Neural crest cell (in vitro differentiated cells): ENCODE results near the gene RETN. TPM values are rescaled to one million over a fixed set of nuclear protein-coding genes. Genes with fewer than 3 reads are reported as not detected.

Experiments used
- DNase-seq: peaks from one replicate; pipeline ENCODE4 v3.0.0; 2021; ENCODE audit warnings: low read depth, mixed read lengths, low spot score
- H3K27ac Mint-ChIP-seq: one replicate; pipeline ENCODE4 v1.8.0; 2021; ENCODE audit warnings: mild to moderate bottlenecking, mixed read lengths; ENCODE audit not compliant: unreplicated experiment
- H3K27me3 Mint-ChIP-seq: 2 replicates; pipeline ENCODE4 v1.8.0; 2021; ENCODE audit warnings: low read depth, mild to moderate bottlenecking, mixed read lengths
- H3K36me3 Mint-ChIP-seq: 2 replicates; pipeline ENCODE4 v1.8.0; 2021; ENCODE audit warnings: low read depth, mild to moderate bottlenecking, mixed read lengths
- H3K4me1 Mint-ChIP-seq: 2 replicates; pipeline ENCODE4 v1.8.0; 2021; ENCODE audit warnings: mixed read lengths
- H3K4me3 Mint-ChIP-seq: one replicate; pipeline ENCODE4 v1.8.0; 2021; ENCODE audit warnings: mild to moderate bottlenecking, mixed read lengths
- H3K9me3 Mint-ChIP-seq: 2 replicates; pipeline ENCODE4 v1.8.0; 2021; ENCODE audit warnings: mixed read lengths
- CTCF ChIP-seq: fragments of 200-600 bp; sonication (generic); conservative IDR thresholded peaks from 2 replicates; pipeline ENCODE4 v1.5.0; 2021; ENCODE audit warnings: antibody characterized with exemption, mild to moderate bottlenecking
- total RNA-seq: library from RNA; stranded (reverse); gene quantifications from 2 replicates; pipeline ENCODE4 v1.2.1, GENCODE V29; 2021

Gene RETN
- total RNA-seq, 1 donor from 2014 or later = not detected

- H3K27me3 Mint-ChIP-seq = peaks cover 28% of the 10 kb centered on the region
- no peak overlapping the region for H3K4me3 Mint-ChIP-seq
- no peaks in the 10 kb centered on the region for H3K36me3 Mint-ChIP-seq
- no peak for DNase-seq
- no peaks in the 10 kb centered on the region for H3K9me3 Mint-ChIP-seq
- TF ChIP-seq CTCF = no peak
- H3K4me1 Mint-ChIP-seq = peaks cover 10% of the 10 kb centered on the region
- H3K27ac Mint-ChIP-seq = no peak overlapping the region
Observed at GRCh38 chr19:7657131-7657751, 11.6 kb upstream of the RETN start.

DNA sequence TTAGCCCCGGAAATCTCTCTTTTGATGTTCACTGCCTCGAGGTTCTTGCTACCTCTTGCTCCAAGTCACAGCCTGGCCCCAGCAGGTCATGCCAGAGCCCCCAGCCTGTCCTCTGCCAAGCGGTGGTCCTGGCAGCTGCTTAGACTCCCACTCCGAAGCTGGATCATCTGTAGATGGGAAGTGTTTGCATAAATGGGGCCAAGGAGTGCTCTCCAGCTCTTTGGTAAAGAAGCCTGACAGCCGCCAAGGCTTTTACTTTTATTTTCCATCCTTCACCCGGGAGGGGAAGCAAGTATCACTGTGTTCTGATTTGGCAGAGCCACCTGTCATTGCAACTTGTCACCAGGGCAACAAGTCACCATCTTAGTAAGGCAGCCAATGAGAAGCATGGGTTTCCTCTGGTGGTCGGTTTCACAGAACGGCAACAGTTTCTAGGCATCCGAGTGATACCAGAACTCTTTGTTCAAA lies 10.6 kb upstream of the RETN start:
- DNase-seq = no peak
- H3K27me3 Mint-ChIP-seq = peaks cover 27% of the 10 kb centered on the region
- no peak for TF ChIP-seq CTCF
- H3K4me1 Mint-ChIP-seq = peaks cover 5% of the 10 kb centered on the region
- no peaks in the 10 kb centered on the region for H3K9me3 Mint-ChIP-seq
- no peaks in the 10 kb centered on the region for H3K36me3 Mint-ChIP-seq
- no peak overlapping the region for H3K27ac Mint-ChIP-seq
- no peak overlapping the region for H3K4me3 Mint-ChIP-seq

DNA sequence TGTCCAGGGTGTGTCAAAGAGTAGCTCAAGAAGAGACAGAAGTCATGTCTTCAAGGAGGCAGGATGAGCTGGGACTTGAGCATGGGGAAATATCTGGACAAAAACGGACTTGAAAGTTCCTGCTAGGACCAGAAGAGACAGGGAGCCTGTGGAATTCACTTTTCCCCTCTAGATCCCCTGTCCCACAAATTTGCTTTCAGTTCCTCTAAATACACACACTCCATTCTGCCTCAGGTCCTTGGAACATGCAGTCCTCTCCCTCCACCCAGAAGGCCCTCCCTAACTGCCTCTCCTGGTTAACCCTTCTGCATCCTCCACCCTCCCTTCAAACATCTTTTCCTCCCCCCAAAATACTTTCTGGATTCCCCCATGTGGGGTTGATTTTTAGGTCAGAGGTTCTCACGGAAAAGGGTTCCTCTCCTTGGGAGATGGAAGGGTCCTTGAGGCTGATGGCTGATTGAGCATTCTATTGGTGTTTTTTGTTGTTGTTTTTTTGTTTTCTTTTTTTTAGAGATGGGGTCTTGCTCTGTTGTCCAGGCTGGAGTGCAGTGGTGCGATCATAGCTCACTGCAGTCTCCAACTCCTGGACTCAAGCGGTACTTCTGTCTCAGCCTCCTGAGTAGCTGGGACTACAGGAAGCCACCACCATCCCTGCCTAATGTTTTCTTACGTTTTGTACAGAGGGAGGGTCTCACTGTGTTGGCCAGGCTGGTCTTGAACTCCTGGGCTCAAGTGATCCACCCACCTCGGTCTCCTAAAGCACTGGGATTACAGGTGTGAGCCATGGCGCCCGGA lies 6.9 kb upstream of the RETN start:
- Mint-ChIP-seq H3K4me3 (no peak overlapping the region), H3K27me3 (peaks cover 36% of the 10 kb centered on the region), H3K36me3 (no peaks in the 10 kb centered on the region), H3K9me3 (no peaks in the 10 kb centered on the region), H3K27ac (no peak overlapping the region), H3K4me1 (peaks cover 5% of the 10 kb centered on the region)
- no peak for TF ChIP-seq CTCF
- DNase-seq = no peak

- no peak overlapping the region for H3K27ac Mint-ChIP-seq
- no peak for TF ChIP-seq CTCF
- H3K4me3 Mint-ChIP-seq = no peak overlapping the region
- no peaks in the 10 kb centered on the region for H3K9me3 Mint-ChIP-seq
- no peaks in the 10 kb centered on the region for H3K36me3 Mint-ChIP-seq
- peaks cover 5% of the 10 kb centered on the region for H3K4me1 Mint-ChIP-seq
- H3K27me3 Mint-ChIP-seq = peaks cover 40% of the 10 kb centered on the region
- no peak for DNase-seq
Observed at GRCh38 chr19:7662657-7663056, 6.2 kb upstream of the RETN start.

- no peak for TF ChIP-seq CTCF
- H3K4me3 Mint-ChIP-seq = no peak overlapping the region
- H3K4me1 Mint-ChIP-seq = no peaks in the 10 kb centered on the region
- H3K27ac Mint-ChIP-seq = no peak overlapping the region
- DNase-seq = no peak
- H3K36me3 Mint-ChIP-seq = no peaks in the 10 kb centered on the region
- H3K9me3 Mint-ChIP-seq = no peaks in the 10 kb centered on the region
- peaks cover 46% of the 10 kb centered on the region for H3K27me3 Mint-ChIP-seq
Observed at GRCh38 chr19:7663706-7664105, 5.1 kb upstream of the RETN start.
